SK-N-SH treated with all-trans-retinoic acid at 6 μM for 48 hours (cell line): ENCODE measurements around the gene ABCB1.

ENCODE experiments used
- ARNTL ChIP-seq: fragments of 450-650 bp; formaldehyde crosslinking; IDR thresholded peaks from 2 replicates; pipeline ENCODE4 v1.5.0; 2020; ENCODE audit warnings: low read depth, mild to moderate bottlenecking, moderate library complexity, borderline replicate concordance
- BACH2 ChIP-seq: fragments of 250-450 bp; sonication (Bioruptor Pico); IDR thresholded peaks from 2 replicates; pipeline ENCODE4 v1.9.0; 2021; ENCODE audit warnings: mild to moderate bottlenecking, borderline replicate concordance
- CSDC2 ChIP-seq: fragments of 250-450 bp; sonication (Bioruptor Pico); IDR thresholded peaks from 2 replicates; pipeline ENCODE4 v1.5.0; 2020; ENCODE audit warnings: mild to moderate bottlenecking, moderate library complexity
- PATZ1 ChIP-seq: fragments of 250-450 bp; sonication (Bioruptor Pico); IDR thresholded peaks from 2 replicates; pipeline ENCODE4 v1.8.0; 2020; ENCODE audit warnings: mild to moderate bottlenecking, moderate library complexity, borderline replicate concordance
- RARB ChIP-seq: fragments of 250-450 bp; sonication (Bioruptor Pico); IDR thresholded peaks from 2 replicates; pipeline ENCODE4 v1.8.0; 2021; ENCODE audit warnings: mild to moderate bottlenecking, moderate library complexity
- ZC3H10 ChIP-seq: fragments of 250-450 bp; sonication (Bioruptor Pico); IDR thresholded peaks from 2 replicates; pipeline ENCODE4 v1.5.1; 2021; ENCODE audit warnings: mild to moderate bottlenecking, moderate library complexity
- ZNF565 ChIP-seq: fragments of 450-650 bp; formaldehyde crosslinking; conservative IDR thresholded peaks from 2 replicates; pipeline ENCODE4 v1.5.0; 2020; ENCODE audit warnings: low read depth, mild to moderate bottlenecking, moderate library complexity

- TF ChIP-seq PATZ1 (CRISPR knock-in tag) (no peak), RARB (CRISPR knock-in tag) (no peak), ZC3H10 (CRISPR knock-in tag) (no peak), CSDC2 (no peak), BACH2 (CRISPR knock-in tag) (no peak), ZNF565 (CRISPR knock-in tag) (no peak), ARNTL (CRISPR knock-in tag) (no peak)
Observed at GRCh38 chr7:87479951-87480350, 120.7 kb downstream of the ABCB1 start.
